PC-9 (cell line): ENCODE data around the gene PRICKLE3. TPM values are rescaled to one million over a fixed set of nuclear protein-coding genes. Genes with fewer than 3 reads are reported as not detected.
"Not testable (repeated sequence)": the region's sequence is repeated elsewhere in the genome, so short reads cannot be mapped to it uniquely, and the experiment has no call there.

ENCODE experiments used
- BruUV-seq: library from RNA; stranded (reverse); fragments of 400-500 nt; replicated peaks from 2 replicates; lab custom pipeline; 2021; lab: Mats Ljungman, UMichigan
- CTCF ChIA-PET: fragments of 300-600 bp; sonication (Branson Sonifier 250); formaldehyde crosslinking; loops from one replicate; lab custom pipeline; 2022; ENCODE audit warnings: antibody characterized with exemption; lab: Charles Lee
- POLR2A ChIA-PET: fragments of 300-600 bp; sonication (Branson Sonifier 250); formaldehyde crosslinking; loops from one replicate; lab custom pipeline; 2022; ENCODE audit warnings: antibody characterized with exemption; ENCODE audit not compliant: unreplicated experiment; lab: Charles Lee
- DNase-seq, 2 experiments: peaks; one replicate each; pipeline versions ENCODE4 v3.0.0 to v3.0.0-alpha.2; 2015 to 2022; ENCODE audit warnings: mixed read lengths in 1 of 2
- H2AFZ ChIP-seq: fragments of 200-600 bp; sonication (generic); 2 replicates; pipeline ENCODE4 v1.8.1; 2017; ENCODE audit warnings: antibody characterized with exemption
- H3F3A ChIP-seq: fragments of 200-600 bp; sonication (generic); 2 replicates; pipeline ENCODE4 v1.8.1; 2017; ENCODE audit warnings: antibody characterized with exemption, mild to moderate bottlenecking, low read depth; ENCODE audit not compliant: insufficient read depth
- H3K27ac ChIP-seq: fragments of 200-600 bp; sonication (generic); 2 replicates; pipeline ENCODE4 v1.6.1; 2016; ENCODE audit warnings: mixed run types
- H3K27me3 ChIP-seq: fragments of 200-600 bp; sonication (generic); 2 replicates; pipeline ENCODE4 v1.6.1; 2016; ENCODE audit warnings: low read depth, mixed run types; ENCODE audit not compliant: insufficient read depth
- H3K36me3 ChIP-seq: fragments of 200-600 bp; sonication (generic); 2 replicates; pipeline ENCODE4 v1.6.1; 2016; ENCODE audit warnings: low read depth, mixed run types
- H3K4me1 ChIP-seq: fragments of 200-600 bp; sonication (generic); replicated peaks from 2 replicates; pipeline ENCODE4 v1.6.1; 2016; ENCODE audit warnings: mixed run types; ENCODE audit not compliant: insufficient read depth
- H3K4me2 ChIP-seq: fragments of 200-600 bp; sonication (generic); 2 replicates; pipeline ENCODE4 v1.6.1; 2017; ENCODE audit warnings: mixed run types
- H3K4me3 ChIP-seq: fragments of 200-600 bp; sonication (generic); 2 replicates; pipeline ENCODE4 v1.6.1; 2016; ENCODE audit warnings: mixed run types
- H3K79me2 ChIP-seq: fragments of 200-600 bp; sonication (generic); 2 replicates; pipeline ENCODE4 v1.6.1; 2017; ENCODE audit warnings: low read depth, mixed run types
- H3K9me2 ChIP-seq: fragments of 200-600 bp; sonication (generic); 2 replicates; pipeline ENCODE4 v1.8.1; 2017; ENCODE audit warnings: mild to moderate bottlenecking; ENCODE audit not compliant: insufficient read depth
- H3K9me3 ChIP-seq: fragments of 200-600 bp; sonication (generic); 2 replicates; pipeline ENCODE4 v1.8.1; 2016; ENCODE audit warnings: low read depth; ENCODE audit not compliant: insufficient read depth
- H4K20me1 ChIP-seq: fragments of 200-600 bp; sonication (generic); 2 replicates; pipeline ENCODE4 v1.8.1; 2017; ENCODE audit not compliant: insufficient read depth
- CTCF ChIP-seq: fragments of 200-600 bp; sonication (generic); conservative IDR thresholded peaks from 2 replicates; pipeline ENCODE4 v1.6.1; 2017; ENCODE audit warnings: mixed run types, antibody characterized with exemption, mild to moderate bottlenecking, moderate library complexity
- EZH2 ChIP-seq: fragments of 200-600 bp; sonication (generic); IDR thresholded peaks from 2 replicates; pipeline ENCODE4 v1.8.0; 2017; ENCODE audit warnings: antibody characterized with exemption, low read depth
- intact Hi-C: fragments of 100-400 bp; cut with micrococcal nuclease; formaldehyde crosslinking; loops from one replicate; pipeline ENCODE4 v1.10.0; 2022; ENCODE audit not compliant: unreplicated experiment
- total RNA-seq: library from RNA; stranded (reverse); gene quantifications from 2 replicates; pipeline ENCODE4 v1.2.3, GENCODE V29; 2021

Gene PRICKLE3
- total RNA-seq, 1 experiment from 2014 or later, result 13.5 TPM

GRCh38 chrX:49129427-49129826 lies 56.7 kb downstream of the PRICKLE3 start:
- Histone ChIP-seq H2AFZ (no peak overlapping the region), H3K9me2 (no peaks in the 10 kb centered on the region), H3F3A (no peaks in the 10 kb centered on the region), H3K27ac (no peak overlapping the region), H4K20me1 (no peaks in the 10 kb centered on the region), H3K36me3 (no peaks in the 10 kb centered on the region), H3K79me2 (no peaks in the 10 kb centered on the region), H3K4me3 (no peak overlapping the region), H3K4me2 (no peak overlapping the region), H3K27me3 (no peaks in the 10 kb centered on the region), H3K4me1 (no peaks in the 10 kb centered on the region), H3K9me3 (no peaks in the 10 kb centered on the region)
- TF ChIP-seq CTCF, result no peak
- TF ChIP-seq EZH2, result no peak
- intact Hi-C loops, result no loop called here
- DNase-seq, result no peak
- ChIA-PET POLR2A (no interaction called here), CTCF (no interaction called here)
- BruUV-seq, result no TSS peak

GRCh38 chrX:49127742-49128258 lies 58.4 kb downstream of the PRICKLE3 start:
- H3K4me3 ChIP-seq, BruUV-seq, DNase-seq, H3K27me3 ChIP-seq, H3K4me2 ChIP-seq, H3K9me2 ChIP-seq, H3K27ac ChIP-seq, H2AFZ ChIP-seq, H4K20me1 ChIP-seq, POLR2A ChIA-PET, H3K36me3 ChIP-seq, H3K9me3 ChIP-seq, H3K4me1 ChIP-seq, intact Hi-C loops, H3F3A ChIP-seq, H3K79me2 ChIP-seq, CTCF ChIA-PET: not testable (repeated sequence)

Other genes with a start within 250 kb of the PRICKLE3 start
- gene OTUD5, start 228.8 kb downstream of the PRICKLE3 start, total RNA-seq, result 34.6 and 37.1 TPM in 2 replicates
- gene KCND1, start 214.5 kb downstream of the PRICKLE3 start, total RNA-seq, result 1.2 and 2.2 TPM in 2 replicates
- 33.6 and 35.2 TPM in 2 replicates for gene GRIPAP1, start 184.1 kb downstream of the PRICKLE3 start, total RNA-seq
- gene TFE3, start 143.0 kb downstream of the PRICKLE3 start, total RNA-seq, result 27.2 and 33.7 TPM in 2 replicates
- 20.6 and 23.9 TPM in 2 replicates for gene CCDC120, start 127.4 kb downstream of the PRICKLE3 start, total RNA-seq
- 12.8 and 17.6 TPM in 2 replicates for gene PRAF2, start 112.4 kb downstream of the PRICKLE3 start, total RNA-seq
- 36.7 and 43.4 TPM in 2 replicates for gene WDR45, start 106.5 kb downstream of the PRICKLE3 start, total RNA-seq
- gene GPKOW, start 62.6 kb downstream of the PRICKLE3 start, total RNA-seq, result 12.8 and 17.6 TPM in 2 replicates
- 1.8 and 2.0 TPM in 2 replicates for gene MAGIX, start 23.6 kb downstream of the PRICKLE3 start, total RNA-seq
- gene PLP2, start 14.5 kb downstream of the PRICKLE3 start, total RNA-seq, result 90.0 and 94.5 TPM in 2 replicates
- 0.44 and 0.63 TPM in 2 replicates for gene SYP, start 13.8 kb upstream of the PRICKLE3 start, total RNA-seq
- gene CACNA1F, start 47.0 kb upstream of the PRICKLE3 start, total RNA-seq, result not detected in 2 replicates
- gene CCDC22, start 49.1 kb upstream of the PRICKLE3 start, total RNA-seq, result 8.6 and 9.2 TPM in 2 replicates
- not detected in 2 replicates for gene FOXP3, start 78.3 kb upstream of the PRICKLE3 start, total RNA-seq
- gene PPP1R3F, start 83.4 kb upstream of the PRICKLE3 start, total RNA-seq, result 3.6 and 5.2 TPM in 2 replicates
- gene GAGE10, start 117.3 kb upstream of the PRICKLE3 start, total RNA-seq, result not detected in 2 replicates
- gene GAGE12J, start 135.7 kb upstream of the PRICKLE3 start, total RNA-seq, result not detected in 2 replicates
- gene GAGE13, start 145.2 kb upstream of the PRICKLE3 start, total RNA-seq, result not detected in 2 replicates